HUDEP-2 (cell line): ENCODE results near the gene NUP42.
"Not testable (repeated sequence)": the region's sequence is repeated elsewhere in the genome, so short reads cannot be mapped to it uniquely, and the experiment has no call there.

Experiments used
- DNase-seq, 76 experiments: peaks; one replicate each; lab custom pipeline; 2025; ENCODE audit not compliant: unreplicated experiment in 76 of 76; lab: John Stamatoyannopoulos, UW

The NUP42 gene, protein sequence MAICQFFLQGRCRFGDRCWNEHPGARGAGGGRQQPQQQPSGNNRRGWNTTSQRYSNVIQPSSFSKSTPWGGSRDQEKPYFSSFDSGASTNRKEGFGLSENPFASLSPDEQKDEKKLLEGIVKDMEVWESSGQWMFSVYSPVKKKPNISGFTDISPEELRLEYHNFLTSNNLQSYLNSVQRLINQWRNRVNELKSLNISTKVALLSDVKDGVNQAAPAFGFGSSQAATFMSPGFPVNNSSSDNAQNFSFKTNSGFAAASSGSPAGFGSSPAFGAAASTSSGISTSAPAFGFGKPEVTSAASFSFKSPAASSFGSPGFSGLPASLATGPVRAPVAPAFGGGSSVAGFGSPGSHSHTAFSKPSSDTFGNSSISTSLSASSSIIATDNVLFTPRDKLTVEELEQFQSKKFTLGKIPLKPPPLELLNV

DNA sequence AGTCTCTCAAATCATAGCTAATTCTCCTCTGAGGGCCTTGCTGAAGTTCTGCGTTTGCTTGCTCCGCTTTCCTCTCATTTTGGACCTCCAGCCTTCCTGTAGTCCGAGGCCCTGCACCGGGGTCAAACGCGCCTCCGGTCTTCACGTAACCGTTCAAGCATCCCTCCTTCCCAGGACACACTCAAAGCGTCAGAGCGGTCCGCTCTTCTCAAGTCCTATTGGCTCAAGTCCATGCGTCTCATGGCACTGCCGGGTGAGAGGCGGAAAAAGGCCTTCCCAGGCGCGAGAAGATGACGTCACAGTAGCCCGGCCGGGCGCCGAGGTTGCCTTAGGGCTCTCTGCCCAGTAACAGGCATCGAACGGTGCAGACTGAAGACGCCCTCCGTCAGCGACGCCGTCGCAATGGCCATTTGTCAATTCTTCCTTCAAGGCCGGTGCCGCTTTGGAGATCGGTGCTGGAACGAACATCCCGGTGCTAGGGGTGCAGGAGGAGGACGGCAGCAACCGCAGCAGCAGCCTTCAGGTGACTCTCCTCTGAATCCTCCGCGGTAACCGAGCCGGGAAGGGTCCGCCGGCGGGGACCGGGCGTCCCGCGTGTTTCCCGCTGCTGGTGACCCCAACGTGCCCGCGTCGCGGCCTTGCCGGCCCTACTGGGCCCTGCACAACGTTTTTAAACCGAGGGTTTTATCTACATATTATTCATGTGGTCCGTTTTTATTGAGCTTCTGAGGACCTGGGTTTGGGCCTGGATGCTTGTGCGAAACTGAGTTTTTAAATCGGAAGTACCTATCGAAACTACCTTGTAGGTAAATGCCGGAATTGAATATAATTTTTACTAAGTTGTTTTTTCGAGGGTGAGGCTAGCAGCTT lies at the start of gene NUP42:
Gene NUP42 (plus strand): TSS at position 365 of the 870 bp plus-strand sequence. CDS start 38 bp downstream, at position 403.
- DNase-seq, result peak; percentile 83 to 100 (median 97)

DNA sequence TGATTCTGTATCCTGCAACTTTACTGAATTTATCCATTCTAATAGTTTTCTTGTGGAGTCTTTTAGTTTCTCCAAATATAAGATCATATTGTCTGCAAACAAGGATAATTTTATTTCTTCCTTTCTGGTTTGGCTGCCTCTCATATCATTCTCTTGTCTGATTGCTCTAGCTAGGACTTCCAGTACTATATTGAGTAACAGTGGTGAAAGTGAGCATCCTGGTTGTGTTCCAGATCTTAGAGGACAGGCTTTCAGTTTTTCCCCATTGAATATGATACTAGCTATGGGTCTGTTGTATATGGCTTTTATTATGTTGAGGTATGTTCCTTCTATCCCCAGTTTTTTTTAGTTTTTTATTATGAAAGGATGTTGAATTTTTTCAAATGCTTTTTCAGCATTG lies 48.1 kb upstream of the NUP42 start:
- no peak for DNase-seq

DNA sequence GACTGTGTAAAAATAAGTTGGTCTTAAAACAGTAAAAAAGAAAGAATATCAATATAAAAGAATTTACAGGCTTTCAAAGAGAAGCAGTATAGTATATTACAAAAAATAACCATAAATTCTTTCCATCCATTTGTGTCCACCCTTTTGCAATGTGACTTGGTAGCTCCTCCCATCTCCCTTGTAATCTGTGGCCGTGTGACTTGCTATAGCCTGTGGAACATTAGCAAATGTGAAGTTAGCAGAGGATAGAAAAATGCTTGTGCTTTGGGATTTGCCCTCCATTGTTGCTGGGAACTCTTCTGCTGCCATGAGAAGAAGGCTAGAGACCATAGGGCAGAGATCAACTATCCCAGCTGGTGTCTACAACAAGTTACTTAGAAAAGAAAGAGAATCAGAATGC lies 46.1 kb upstream of the NUP42 start:
- no peak for DNase-seq

DNA sequence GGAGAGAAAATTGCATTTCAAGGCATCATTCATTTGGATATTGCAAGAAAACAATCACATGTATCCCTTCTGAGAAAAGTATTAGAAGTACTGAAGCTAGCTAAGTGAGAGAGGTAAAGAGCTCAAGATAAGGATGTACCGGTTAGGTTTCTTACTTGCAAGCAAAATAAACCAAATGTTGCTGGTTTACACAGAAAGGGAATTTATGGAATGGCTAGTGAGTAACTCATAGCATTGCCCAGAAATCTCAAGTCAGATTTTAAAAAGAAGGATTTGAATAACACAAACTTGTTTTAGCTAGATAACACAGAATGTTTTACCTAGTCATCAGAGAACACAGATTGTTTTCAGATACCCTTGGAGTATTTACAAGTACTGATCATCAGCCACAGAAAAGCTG lies 45.6 kb upstream of the NUP42 start:
- DNase-seq, result no peak

DNA sequence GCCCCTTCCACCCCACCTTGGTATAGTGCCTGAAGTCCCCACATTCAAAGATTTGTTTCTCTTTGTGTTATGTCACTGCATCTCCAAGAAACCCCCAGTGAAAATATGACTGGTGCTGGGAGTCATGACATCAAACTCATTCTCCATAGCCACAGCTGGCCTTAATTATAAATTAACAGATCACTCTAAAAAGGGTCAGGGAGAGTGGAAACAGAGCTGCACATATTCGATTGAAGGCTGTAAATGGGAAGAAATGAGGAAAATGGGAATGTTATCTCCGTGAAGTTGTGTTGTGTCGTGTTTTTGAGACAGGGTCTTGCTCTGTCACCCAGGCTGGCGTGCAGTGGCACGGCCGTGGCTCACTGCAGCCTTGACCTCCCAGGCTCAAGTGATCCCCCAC lies 24.2 kb upstream of the NUP42 start:
- DNase-seq, result no peak

DNA sequence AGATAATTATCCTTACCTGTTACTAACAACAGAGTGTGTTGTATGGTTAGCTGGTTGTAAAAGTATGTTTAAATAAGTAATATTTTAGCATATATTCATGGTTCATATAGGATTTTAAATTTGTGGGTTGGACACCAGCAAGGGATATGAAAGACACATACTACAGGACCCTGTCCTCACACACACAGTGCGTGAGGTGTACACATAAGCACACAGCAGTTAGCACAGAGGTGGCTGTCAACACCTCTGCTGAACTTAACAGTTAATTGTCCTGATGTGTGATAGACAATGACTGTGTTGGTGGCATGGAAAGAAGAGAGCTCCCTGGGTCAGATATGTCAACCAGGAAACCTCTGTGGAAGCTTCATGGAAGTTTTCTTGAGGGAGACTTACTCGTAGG lies 23.3 kb upstream of the NUP42 start:
- DNase-seq, result no peak

DNA sequence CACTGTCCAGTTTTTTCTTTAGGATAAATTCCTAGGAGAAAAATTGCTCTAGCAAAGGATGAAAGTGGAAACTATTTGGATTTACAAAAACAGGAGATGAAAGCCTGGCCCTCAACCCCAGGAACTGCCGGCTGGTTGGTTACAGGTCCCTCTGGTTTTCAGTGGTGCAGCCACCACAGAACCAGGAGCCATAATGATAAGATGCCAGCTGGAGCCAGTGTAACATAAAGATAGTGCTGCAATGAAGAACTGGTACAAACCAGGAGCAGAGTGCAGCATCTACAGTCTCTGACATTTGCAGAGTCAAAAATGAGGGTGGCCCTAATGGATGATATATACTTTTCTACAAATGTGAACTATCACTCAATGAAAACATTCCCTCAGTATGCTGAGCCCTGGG lies 20.4 kb upstream of the NUP42 start:
- DNase-seq, result peak in 62 of 76 experiments; percentile 0 to 74 (median 42)

DNA sequence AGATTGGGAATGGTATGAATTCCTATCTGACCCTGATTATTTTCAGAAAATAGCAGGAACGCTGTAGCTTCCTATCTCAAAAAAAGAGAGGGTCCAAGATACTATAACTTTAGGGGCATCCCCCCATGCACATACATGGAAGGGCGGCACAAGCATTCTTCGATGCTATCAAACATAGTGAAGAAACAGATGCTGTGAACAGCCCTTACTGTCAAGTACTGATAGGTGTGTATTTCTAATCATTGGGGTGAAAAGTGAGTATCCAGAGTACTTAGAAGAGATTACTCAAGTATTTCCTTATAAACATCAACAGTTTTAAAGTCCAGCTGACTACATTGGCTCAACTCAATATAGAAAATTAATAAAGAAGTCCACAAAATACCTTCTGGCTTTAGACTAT lies 17.0 kb upstream of the NUP42 start:
- DNase-seq, result peak in 1 of 76 experiments; percentile 13

DNA sequence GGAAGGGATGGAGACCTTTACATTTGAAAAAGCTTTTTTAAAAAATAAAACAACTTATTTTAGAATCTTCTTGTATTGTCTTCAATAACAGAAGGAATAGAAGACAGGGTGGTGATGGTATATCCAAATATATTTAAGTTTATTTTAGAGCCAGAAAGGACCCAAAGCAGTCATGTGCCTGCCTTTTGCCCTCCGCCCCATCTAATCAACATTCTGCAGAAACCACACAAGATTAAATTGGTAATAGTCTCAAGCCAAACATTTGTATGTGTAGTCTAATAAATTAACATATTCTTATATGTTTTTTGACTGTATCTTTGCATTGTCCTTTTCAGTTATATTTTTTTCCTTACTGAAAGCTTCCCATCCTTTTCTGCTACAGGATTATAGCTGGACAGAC lies 16.5 kb upstream of the NUP42 start:
- DNase-seq, result peak in 3 of 76 experiments; percentile 1 to 13 (median 7)

DNA sequence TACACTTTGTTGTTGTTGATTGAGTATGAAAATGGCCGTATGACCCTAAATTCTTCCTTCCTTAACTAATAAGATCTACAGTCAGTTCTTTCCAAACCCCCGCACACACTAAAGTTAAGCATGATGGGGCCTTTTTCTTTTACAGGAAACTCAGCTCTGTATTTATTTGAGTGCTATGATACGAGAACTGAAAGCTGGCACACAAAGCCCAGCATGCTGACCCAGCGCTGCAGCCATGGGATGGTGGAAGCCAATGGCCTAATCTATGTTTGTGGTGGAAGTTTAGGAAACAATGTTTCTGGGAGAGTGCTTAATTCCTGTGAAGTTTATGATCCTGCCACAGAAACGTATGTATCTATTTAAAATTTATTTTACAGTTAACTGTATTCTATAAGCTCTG lies 14.2 kb upstream of the NUP42 start:
- DNase-seq, result no peak

DNA sequence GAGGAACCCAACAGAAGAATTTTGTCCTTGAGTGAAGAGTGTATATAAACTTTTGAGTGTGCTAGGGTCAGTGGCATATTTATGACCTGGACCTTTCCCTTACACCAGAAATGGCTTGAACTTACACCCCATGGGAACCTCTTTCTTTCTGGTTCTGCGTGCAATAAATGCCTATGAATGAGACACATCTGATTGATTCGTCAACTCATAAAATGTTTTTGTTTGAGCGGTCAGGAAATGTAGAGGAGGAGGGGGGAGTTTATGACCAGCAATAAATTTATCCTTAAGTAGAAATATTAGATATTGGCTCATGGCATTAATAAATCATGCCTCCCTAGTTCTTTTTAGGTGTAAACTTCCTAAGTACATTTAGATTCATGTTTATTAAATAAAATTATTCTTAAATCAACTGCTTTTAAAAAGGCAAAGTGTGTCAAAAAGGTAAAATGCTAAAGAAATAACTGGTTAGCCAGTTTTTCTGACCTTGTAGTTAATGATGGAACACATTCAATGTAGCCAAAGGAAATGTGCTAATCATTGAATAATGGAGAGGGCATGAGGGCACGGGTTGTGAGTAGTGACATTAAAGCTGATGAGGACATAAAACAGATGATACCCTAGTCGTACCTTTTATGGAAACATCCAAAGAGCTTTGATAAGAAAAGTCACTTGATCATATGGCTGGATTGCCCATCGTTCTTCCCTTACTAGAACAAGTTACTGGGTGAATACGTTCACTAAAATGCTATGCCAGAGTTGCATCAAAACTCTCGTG lies 13.6 kb upstream of the NUP42 start:
- DNase-seq, result no peak

DNA sequence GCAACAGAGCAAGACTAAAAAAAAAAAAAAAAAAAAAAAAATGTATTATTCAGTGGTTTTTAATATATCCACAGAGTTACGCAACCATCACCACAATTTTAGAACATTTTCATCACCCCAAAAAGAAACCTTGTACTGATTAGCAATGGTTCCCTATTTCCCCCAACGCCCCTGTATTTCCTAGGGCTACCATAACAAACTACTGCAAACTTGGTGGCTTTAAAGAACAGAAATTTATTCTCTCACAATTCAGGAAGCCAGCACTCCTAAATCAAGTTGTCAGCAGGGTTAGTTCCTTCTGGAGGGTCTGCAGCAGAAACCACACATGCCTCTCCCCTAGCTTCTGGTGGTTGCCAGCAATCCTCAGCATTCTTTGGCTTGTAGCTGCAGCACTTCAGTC lies 5.9 kb upstream of the NUP42 start:
- no peak for DNase-seq

DNA sequence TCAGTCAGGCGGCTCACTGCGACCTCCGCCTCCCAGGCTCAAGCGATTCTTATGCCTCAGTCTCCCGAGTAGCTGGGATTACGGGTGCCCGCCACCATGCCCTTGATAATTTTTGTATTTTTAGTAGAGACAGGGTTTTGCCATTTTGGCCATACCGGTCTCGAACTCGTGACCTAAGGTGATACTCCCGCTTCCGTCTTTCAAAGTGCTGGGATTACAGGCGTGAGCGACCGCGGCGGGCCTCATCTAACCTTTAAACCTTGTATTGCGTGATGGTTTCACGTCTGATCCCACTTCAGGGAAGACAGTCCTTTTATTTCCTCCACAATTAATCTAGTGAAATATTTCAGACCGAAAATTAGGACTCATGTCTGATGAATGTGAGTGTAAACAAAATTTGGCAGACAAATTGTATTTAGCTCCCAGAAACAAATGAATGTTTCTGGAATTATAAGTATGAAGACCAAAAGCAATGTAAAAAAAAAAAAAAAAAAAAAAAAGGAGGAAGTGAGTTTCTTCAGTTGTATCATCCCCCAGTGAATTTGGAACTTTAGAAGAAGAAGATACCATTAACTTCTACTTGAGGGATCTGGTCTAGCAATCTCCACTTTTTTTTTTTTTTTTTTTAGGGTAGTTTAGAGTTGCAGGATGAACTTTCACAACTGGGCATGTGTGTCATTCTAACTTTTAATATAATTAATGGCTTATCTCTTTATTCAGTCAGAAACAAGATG lies 1.6 kb downstream of the NUP42 start:
- no peak for DNase-seq

DNA sequence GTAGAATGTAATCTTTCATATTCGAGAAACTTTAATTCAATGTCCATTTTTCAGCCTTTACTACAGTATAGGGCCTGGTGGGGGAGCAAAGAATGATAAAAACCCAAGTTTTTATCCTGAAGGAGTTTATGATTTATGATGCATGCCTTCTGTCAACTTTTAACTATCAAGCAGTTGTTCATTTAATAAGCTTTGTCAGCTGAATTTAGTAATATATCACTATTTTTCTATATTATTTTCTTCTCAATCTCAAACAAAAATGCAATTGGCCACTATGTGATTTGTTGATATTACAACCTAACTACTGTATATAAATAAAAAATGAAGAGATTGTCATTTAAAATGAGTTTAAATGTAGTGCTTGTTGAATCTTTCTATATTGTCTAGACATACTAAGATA lies 2.4 kb downstream of the NUP42 start:
- no peak for DNase-seq

DNA sequence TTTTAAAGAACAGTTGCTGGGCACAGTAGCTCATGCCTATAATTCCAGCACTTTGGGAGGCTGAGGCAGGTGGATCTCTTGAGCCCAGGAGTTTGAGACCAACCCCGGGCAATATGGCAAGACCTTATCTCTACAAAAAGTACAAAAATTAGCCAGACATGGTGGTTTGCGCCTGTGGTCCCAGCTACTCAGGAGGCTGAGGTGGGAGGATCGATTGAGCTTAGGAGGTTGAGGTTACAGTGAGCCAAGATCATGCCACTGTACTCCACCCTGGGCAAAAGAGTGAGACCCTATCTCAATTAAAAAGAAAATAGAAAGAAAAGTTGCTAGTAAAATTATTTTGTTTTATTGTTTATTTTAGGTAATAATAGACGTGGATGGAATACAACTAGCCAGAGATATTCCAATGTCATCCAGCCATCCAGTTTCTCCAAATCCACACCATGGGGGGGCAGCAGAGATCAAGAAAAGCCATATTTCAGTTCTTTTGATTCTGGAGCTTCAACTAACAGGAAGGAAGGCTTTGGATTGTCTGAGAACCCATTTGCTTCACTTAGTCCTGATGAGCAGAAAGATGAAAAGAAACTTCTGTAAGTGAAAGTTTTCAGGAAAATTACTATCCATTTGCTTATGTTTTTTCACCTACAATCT lies 3.0 kb downstream of the NUP42 start:
- peak in 35 of 76 experiments; percentile 6 to 62 (median 23) for DNase-seq

DNA sequence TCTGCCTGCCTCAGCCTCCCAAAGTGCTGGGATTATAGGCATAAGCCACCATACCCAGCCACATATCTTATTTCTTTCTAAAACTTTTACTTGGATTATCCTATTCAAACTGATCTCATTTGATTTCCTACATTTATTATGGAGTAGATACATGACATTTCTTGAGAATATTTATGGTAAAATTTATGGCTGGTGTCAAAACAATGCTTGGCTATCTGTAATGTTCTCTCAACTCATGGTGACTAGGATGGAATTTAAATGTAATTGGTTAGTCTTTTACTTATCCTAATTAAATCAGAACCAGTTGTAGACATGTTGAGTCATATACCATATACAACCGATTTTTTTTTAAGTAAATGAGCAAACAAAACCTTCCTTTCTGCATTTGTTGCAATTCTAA lies 4.1 kb downstream of the NUP42 start:
- no peak for DNase-seq

DNA sequence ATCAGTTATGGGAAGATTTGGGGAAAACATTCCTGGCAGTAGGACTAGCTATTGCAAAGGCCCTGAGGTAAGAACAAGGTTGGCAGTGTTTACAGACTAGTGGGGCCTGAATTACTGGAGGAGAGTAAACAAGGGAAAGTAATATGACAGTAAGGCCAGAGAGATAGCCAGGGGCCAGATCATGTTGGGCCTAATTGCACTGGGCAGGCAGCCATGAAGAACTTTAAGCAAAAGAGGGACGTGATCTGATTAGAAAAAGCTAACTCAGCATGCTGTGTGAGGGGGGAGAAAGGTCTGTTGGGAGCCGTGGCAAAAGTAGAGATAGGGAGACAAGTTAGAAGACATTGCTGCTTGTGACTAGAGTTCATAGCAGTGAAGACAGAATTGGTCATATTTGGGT lies 9.2 kb downstream of the NUP42 start:
- peak in 74 of 76 experiments; percentile 8 to 89 (median 70) for DNase-seq

DNA sequence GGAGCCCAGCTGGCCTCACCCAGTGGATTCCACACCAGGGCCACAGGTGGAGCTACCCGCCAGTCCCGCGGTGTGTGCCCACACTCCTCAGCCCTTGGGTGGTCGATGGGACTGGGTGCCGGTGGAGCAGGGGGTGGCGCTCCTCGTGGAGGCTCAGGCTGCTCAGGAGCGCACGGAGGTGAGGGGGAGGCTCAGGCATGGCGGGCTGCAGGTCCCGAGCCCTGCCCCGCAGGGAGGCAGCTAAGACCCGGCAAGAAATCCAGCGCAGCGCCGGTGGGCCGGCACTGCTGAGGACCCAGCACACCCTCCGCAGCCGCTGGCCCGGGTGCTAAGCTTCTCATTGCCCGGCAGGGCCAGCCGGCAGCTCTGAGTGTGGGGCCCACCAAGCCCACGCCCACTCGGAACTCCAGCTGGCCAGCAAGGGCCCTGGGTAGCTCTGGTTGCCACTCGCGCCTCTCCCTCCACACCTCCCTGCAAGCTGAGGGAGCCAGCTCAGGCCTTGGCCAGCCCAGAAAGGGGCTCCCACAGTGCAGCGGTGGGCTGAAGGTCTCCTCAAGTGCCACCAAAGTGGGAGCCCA lies 11.9 kb downstream of the NUP42 start:
- DNase-seq, result not testable (repeated sequence)

DNA sequence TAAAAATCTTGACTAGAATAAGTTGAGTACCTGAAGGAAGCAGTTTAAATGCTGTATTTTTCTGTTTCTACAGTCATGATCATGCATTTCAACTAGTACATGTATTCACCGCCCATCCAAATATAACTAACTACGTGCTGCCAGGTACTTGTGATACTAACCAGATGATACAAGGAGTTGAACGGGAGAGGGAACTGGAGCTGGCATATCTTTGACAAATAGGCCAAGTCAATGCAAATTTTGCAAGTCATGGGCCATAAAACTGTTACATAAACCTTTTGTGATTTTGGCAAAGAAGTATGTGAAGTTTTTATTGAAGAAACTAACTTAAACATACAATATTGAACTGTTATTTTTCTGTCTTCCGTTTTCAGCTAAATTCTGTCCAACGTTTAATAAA lies 14.5 kb downstream of the NUP42 start:
- DNase-seq, result no peak
